Activated CD4-positive, alpha-beta T cell treated with anti-CD3 and anti-CD28 coated beads for 4 hours (primary cell): ENCODE results near the gene CCDC159.
A peak's percentile ranks its signal among the peaks of the same experiment; 100 is the strongest.
"Not testable (repeated sequence)": the region's sequence is repeated elsewhere in the genome, so short reads cannot be mapped to it uniquely, and the experiment has no call there.

Experiments
- DNase-seq, 2 donors: peaks; one replicate each; pipeline ENCODE4 v3.0.0-alpha.2; 2020

Gene CCDC159, protein sequence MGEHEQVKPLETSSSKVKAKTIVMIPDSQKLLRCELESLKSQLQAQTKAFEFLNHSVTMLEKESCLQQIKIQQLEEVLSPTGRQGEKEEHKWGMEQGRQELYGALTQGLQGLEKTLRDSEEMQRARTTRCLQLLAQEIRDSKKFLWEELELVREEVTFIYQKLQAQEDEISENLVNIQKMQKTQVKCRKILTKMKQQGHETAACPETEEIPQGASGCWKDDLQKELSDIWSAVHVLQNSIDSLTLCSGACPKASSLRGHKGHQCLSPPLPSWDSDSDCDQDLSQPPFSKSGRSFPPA

DNA sequence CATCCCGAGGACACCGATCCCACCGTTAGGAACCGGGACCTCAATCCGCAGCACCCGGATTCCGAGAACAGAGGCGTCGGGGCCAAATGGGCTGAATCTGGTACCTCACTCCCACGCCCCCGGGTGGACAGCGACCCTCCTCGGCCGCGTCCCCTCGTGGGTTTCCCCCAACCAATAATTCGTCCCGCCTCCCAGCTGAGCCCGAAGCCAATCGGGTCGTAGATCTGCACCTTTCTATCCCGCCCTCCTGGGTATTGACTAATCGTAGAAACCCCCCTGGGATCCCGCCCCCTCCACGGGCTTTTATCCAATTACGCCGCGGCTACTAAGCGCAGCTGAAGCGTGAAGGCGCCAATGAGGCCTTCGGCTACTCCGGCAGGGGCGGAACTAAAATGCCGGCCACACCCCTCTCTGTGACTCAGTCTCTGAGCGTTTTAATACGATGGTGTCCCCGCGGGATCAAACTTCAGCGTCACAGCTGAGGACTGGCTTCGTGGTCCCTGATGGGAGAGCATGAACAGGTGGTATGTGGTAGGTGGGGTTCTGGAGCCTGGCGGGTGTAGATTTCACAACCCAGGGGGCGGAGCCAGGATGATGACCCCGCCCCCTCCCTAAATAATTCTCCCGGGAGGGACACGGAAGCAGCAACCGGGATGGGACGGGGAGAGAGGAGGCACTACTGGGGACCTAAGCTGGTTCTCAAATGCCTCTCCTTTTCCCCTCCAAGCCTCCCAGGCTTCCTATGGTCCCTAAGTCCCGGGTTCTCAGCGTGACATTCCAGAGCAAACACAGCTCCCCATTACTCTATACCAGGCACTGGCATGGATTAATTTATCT, at the start of gene CCDC159, which contains the start of gene TMEM205:
CCDC159 (plus strand) TSS at position 416 of the 837 bp plus-strand sequence; CDS start at position 504, 88 bp downstream.
TMEM205 (minus strand) TSS at position 165 of the 837 bp plus-strand sequence. CDS start 649 bp downstream, outside the sequence.
- peak; percentile 98 to 99 for DNase-seq

DNA sequence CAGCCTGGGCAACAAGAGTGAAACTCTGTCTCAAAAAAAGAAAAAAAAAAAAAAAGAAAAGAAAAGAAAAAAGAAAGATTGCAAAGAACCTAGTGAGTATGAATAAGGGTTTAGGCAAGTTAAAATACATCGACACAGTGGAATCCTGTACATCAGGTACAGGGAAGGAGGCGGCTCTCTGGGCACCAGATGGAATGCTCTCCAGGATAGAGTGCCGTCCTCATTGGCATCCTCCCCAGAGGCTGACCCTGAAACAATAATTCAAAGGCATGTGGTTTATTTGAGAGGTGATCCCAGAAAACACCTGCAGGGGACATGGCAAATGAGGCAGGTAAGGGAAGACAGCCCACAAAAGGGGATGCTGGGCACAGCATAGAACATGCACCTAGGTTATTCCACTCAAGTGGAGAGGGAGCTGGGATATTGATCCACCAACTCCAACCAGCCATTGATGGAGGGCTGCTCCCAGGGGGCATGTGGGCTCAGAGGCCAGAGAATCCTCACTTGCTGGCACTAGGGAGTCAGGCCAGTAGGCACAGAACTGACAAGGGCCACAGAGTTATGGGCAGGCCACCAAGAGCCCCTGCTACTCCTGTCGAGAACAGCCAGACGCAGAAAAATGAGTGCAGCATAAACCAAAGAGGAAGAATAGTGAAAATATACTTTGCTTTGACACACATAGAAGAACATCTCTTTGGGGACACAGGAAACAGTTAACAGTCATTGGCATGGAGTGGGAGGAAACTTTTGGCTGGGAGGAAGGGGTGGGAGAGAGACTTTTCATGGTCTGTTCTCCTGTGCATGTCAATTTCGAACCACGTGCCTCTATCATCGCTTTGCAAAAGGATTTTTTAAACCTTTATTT, 46.1 kb upstream of the CCDC159 start:
- no peak for DNase-seq

- no peak for DNase-seq
Measured at GRCh38 chr19:11300811-11301120, 45.6 kb upstream of the CCDC159 start.

DNA sequence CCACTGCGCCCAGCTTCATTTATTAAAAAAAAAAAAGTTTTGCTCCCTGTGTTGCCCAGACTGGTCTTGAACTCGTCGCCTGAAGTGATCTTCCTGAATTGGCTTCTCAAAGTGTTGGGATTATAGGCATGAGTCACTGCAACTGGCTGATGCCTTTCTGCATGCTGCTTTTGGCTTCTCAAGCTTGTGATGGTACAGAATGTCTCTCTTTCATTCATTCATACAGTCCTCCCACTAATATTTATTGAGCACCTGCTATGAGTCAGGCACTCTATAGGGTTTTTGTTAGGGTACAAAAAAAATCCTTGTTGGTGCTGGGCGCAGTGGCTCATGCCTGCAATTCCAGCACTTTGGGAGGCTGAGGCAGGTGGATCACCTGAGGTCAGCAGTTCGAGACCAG, 41.4 kb upstream of the CCDC159 start:
- DNase-seq = no peak

DNA sequence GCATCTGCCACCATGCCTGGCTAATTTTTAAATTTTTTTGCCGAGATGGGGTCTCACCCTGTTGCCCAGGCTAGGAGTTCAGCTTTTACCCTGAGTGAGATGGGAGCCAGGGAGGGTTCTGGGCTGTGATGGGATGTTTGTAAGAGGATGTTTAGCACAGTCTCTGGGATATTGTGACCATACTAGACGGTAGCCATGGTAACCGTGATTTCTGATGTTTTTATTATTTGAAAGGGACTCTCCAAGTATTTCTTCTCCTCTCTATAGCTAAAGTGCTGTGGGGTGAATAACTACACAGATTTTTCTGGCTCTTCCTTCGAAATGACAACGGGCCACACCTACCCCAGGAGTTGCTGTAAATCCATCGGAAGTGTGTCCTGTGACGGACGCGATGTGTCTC, 40.0 kb upstream of the CCDC159 start:
- DNase-seq = no peak

DNA sequence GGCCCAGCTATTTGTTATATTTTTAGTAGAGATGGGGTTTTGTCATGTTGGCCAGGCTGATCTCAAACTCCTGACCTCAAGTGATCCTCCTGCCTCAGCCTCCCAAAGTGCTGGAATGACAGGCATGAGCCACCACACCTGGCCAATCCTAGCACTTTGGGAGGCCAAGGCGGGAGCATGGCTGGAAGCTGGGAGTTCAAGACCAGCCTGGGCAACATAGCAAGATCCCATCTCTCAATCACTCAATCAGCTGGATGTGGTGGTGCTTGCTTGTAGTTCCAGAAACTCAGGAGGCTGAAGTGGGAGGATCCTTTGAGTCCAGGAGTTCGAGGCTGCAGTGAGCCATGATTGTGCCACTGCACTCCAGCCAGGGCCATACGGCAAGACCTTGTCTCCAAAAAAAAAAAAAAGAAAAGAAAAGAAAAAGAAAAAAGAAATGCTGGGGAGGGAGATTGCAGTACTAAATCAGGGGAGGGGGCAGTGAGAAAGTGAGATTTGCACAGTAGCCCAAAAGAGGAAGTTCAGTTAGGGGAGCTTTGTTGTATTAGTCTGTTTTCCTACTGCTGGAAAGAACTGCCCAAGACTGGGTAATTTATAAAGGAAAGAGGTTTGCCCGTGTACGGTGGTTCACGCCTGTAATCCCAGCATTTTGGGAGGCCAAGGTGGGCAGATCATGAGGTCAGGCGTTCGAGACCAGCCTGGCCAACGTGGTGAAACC, 25.9 kb upstream of the CCDC159 start:
- not testable (repeated sequence) for DNase-seq

DNA sequence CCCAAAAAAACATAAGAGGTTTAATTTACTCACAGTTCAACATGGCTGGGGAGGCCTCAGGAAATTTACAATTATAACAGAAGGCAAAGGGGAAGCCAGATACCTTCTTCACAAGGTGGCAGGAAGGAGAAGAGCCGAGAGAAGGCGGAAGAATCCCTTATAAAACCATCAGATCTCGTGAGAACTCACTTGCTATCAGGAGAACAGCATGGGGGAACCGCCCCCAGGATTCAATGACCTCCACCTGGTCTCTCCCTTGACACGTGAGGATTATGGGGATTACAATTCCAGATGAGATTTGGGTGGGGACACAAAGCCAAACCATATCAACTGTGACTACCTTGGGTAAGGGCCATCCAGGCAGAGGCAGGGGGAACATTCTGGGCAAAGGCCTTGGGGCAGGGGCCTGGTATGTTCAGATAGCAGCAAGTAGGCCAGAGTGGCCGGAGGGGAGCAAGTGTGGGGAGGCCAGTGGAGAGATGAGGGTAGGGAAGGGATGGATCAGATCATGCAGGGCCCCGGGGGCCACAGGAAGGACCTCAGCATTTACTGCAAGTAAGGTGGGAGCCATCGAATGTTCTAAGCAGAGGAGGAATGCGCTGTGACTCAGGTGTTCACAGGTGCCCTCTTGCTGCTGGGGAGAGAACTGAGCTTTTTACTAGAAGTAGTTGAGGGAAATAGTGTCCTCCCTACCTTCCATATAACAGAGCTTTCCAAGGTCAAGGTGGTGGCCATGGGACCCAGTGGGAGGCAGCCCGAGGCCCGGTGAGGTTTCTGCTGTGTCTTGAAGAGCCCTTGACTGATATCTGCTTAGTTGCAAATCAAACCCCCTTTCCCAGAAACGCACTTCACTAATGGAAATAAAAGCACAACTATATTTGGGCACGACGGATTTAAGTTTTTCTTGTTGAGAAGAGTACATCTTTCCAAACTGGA, 24.9 kb upstream of the CCDC159 start:
- no peak for DNase-seq

DNA sequence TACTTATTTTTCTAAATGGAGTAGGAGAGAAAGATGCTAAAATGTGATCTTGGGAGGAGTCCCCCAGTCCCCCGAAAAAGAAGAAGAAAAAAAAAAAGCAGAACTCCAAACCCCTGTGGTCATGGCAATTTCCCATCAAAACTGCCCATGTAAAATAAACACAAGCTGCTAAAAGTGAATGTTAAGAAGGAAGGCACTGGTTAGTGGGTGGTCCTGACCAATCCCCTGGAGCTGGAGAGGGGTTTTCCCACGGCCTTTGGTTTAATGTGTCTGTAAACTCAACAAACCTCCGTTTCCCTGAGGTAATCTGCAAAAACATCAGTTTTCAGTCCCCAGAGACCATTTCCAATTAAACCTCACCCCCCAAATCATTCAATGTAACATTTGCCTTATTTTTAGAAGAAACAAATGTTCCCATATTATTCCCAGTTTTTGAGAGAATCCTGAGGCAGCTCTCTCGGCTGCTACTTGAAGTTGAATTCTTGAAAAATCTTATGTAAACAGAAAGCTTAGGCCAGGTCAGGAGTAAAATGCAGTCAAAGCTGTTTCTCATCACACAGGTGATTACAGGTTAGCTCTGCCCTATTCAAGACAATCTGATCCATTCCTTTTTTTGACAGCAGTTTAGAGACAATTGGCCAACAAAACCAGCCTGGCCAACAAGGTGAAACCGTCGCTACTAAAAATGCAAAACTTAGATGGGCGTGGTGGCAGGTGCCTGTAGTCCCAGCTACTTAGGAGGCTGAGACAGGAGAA, 23.9 kb upstream of the CCDC159 start:
- DNase-seq = no peak

DNA sequence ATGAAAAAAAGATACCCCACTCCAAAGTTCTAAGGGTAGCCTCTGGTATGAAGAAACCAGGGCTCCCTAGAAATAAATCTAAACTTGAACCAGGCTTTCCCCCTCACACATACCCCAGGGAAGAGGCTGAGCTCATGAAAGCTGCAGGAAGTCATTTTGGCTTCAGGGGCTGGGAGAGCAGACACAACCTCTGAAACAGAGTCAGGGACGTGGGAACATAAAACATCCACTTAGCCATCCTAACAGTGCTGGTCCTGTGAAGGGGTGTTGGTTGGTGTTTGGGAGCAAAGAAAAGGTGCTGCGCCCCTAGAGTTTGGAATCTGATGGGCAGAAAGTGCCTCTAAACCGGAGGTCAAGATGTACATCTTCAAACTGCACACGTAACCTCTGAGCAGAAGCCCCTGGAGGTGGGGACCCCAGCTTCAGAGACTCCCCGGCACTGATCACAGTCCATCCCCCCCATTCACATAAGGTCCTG, 22.7 kb upstream of the CCDC159 start:
- DNase-seq = no peak

- no peak for DNase-seq
Measured at GRCh38 chr19:11324079-11324661, 22.1 kb upstream of the CCDC159 start.

- DNase-seq = no peak
Measured at GRCh38 chr19:11324748-11325389, 21.4 kb upstream of the CCDC159 start.

DNA sequence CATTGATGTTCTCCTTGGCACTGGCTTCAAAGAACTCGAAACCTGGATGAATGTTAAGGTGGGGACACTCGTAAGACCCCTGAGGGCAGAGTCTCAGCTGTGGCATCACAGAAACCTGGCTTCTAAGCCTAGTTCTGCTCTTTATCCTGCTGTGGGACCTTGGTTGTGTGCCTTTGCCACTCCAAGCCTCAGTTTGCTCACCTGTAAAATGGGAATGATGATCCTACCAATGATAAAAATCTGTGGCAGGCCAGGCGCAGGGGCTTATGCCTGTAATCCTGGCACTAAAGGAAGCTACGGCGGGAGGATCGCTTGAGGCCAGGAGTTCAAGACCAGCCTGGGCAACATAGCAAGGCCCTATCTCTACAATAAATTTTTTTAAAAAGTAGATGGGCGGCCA, 20.8 kb upstream of the CCDC159 start:
- no peak for DNase-seq

GRCh38 chr19:11330127-11330526, 16.2 kb upstream of the CCDC159 start:
- DNase-seq = no peak

GRCh38 chr19:11331502-11331901, 14.8 kb upstream of the CCDC159 start:
- no peak for DNase-seq

GRCh38 chr19:11332822-11333221, 13.5 kb upstream of the CCDC159 start:
- DNase-seq = no peak

- DNase-seq = not testable (repeated sequence)
Measured at GRCh38 chr19:11333838-11334237, 12.5 kb upstream of the CCDC159 start.

DNA sequence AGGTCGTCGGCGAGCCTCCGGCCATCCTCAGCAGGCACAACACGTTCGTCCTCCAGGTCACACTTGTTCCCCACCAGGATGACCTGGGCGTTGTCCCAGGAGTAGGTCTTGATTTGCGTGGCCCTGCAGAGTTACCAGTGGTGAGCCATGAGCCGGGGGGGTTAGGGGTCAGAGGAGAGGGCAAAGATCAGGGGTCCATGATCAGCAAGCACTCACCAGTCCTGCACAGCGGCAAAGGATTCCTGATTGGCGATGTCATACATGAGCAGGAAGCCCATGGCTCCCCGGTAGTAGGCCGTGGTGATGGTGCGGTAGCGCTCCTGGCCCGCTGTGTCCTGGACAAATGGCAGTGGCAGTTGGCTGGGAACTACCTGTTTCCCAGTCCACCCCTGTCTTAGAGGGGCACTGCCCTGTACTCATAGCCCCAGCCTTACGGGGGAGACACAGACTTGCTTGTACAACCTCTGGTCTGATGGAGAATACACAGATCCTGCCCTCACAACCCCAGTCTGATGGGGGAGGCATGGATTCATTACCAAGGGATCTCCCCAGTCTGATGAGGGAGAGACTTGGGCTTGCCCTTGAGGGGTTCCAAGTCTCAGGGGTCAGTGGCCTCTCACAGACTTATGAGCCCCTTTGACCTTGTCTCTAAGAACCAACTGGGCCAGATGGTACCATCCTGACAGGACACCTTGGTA, 10.7 kb upstream of the CCDC159 start:
- no peak for DNase-seq

DNA sequence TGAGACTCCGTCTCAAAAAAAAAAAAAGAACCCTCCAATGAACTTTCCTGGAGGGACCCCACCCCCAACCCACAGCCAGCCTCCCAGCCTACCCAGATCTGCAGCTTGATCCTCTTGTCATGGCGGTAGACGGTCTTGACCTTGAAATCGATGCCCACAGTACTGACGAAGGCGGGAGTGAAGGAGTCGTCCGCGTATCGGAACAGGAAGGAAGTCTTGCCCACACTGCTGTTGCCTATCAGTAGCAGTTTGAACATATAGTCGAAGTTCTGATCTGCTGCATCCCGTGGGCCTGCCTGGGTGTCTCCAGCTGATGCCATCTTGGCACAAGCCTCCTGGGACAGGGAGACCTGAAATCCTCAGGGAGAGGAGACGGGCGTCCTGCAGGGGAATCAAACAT, 9.2 kb upstream of the CCDC159 start:
- no peak for DNase-seq

DNA sequence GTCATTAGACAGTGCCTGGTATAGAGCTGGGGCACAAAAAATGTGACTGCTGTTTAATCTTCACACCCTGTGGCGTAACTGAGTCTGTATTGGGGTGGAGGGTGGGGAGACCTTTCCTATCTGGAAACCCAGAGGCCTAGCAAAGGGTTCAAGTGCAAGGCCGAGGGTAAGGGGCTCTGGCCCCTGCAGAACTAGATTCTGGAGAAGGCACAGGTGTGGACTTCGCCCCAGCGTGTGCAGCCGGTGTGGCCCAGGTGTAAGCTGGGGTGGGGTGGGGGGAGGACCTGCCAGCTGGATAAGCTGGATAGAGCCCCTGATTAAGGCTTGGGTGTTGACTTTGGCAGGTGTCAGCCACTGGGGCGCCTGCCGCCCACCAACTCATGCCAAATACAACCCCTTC, 8.2 kb upstream of the CCDC159 start:
- DNase-seq = no peak
